ENCODE data around the gene SYT8.

Gene SYT8

DNA sequence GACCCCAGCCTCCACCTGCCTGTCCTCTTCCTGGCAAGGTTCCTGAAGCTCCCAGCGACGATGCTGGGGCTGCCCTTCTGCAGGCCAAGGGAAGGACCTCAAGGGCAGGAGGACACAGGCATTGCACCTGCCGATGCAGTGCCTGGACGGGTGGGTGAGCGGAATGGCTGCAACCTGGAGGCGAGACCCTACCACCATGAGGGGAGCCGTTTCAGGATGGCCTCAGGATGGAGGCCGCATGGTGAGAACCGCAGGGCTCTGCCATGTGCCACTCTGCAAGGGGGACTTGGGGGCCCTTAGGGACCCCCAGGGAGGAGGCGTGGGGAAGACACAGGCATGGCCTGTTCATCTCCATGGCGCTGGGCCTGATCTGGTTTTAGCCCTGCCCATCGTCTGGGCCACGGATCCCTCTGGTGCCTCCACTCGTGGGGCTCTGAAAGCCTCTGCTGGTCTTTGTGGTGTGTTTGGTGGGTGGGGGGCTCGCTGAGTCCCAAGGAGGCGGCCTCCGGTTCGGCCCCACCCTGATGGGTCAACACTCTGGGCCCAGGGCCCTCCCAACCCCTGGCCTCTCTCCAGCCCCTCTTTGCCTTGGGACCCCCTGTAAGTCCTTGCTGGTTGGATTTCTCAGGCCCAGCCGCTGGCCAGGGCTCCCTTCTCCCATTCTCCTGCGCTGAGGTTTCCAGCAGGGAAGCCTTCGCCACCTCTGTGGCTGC, 16.8 kb downstream of the SYT8 start:
- TF ChIP-seq SP2 (tag by site-specific recombination; IDR thresholded peaks at IDR 0.05) (no peak), ZNF202 (tag by site-specific recombination; IDR thresholded peaks at IDR 0.05; ENCODE audit: borderline replicate concordance) (no peak), ZNF140 (tag by site-specific recombination; IDR thresholded peaks at IDR 0.05) (peak; percentile 59; the same call in 1 of the 2 replicates)
- TF ChIP-seq, protein P1, sequence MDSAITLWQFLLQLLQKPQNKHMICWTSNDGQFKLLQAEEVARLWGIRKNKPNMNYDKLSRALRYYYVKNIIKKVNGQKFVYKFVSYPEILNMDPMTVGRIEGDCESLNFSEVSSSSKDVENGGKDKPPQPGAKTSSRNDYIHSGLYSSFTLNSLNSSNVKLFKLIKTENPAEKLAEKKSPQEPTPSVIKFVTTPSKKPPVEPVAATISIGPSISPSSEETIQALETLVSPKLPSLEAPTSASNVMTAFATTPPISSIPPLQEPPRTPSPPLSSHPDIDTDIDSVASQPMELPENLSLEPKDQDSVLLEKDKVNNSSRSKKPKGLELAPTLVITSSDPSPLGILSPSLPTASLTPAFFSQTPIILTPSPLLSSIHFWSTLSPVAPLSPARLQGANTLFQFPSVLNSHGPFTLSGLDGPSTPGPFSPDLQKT (IDR thresholded peaks at IDR 0.05; ENCODE audit: borderline replicate concordance, low read depth, low read length): no peak
- Histone ChIP-seq H3K9me3 (ENCODE audit: control insufficient read depth, insufficient read depth, low read depth, low read length) (no peaks in the 10 kb centered on the region), H3K4me3 (ENCODE audit: low read depth, low read length) (no peak overlapping the region), H3K27ac (ENCODE audit: extremely low read depth, low read depth, low read length) (no peak overlapping the region), H3K4me1 (ENCODE audit: control insufficient read depth, insufficient read depth, low read length) (no peaks in the 10 kb centered on the region), H3K36me3 (ENCODE audit: control insufficient read depth in 2 of 2, insufficient read depth in 1 of 2, low read length in 2 of 2) (no peaks in the 10 kb centered on the region)
- CTCF ChIA-PET: interaction anchor here (1.0 to 5.9 kb wide), 4 partner anchors 24 to 300 kb away, joined by 4 to 35 read pairs (median 6); no protein-coding TSS in a partner anchor
- POLR2A ChIA-PET: no interaction called here

DNA sequence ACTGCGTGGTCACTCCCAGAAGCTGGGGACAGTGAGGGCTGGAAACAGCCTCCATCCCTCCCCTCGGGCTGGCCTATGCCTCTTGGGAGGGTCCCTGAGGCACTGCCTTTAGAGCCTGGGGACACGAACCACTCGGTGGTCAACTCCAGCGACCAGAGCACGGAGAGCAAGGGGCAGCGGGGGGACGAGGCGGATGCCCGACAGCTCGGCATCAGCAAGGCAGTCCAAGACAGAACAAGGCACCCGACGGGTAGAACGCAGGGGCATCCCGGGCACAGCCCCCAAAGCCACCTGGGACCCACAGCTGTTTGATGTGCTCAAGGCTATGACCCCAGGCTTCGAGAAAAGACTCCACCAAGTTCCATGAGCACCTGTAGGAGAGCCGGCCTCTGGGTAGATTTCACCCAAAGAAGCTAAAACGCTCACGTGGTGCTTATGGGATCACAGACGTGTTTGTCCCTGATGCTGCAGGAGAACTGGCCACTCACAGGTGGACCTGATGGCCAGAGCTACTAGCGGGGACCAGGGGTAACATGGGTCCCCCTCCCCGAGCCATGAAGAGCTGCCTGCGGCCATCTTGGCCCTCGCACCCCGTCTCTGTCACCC, 17.6 kb downstream of the SYT8 start:
- Histone ChIP-seq H3K4me1 (ENCODE audit: control insufficient read depth, insufficient read depth, low read length) (no peaks in the 10 kb centered on the region), H3K27ac (ENCODE audit: extremely low read depth, low read depth, low read length) (no peak overlapping the region), H3K4me3 (ENCODE audit: low read depth, low read length) (no peak overlapping the region), H3K36me3 (ENCODE audit: control insufficient read depth in 2 of 2, insufficient read depth in 1 of 2, low read length in 2 of 2) (no peaks in the 10 kb centered on the region), H3K9me3 (ENCODE audit: control insufficient read depth, insufficient read depth, low read depth, low read length) (no peaks in the 10 kb centered on the region)
- TF ChIP-seq ZNF658 (tag by site-specific recombination; IDR thresholded peaks at IDR 0.05): no peak
- TF ChIP-seq ZBTB7A (tag by site-specific recombination; IDR thresholded peaks at IDR 0.05; ENCODE audit: low read depth): no peak
- no peak for TF ChIP-seq SETDB1 (IDR thresholded peaks at IDR 0.05; ENCODE audit: insufficient read length, low read length)
- no peak for TF ChIP-seq ZNF426 (tag by site-specific recombination; IDR thresholded peaks at IDR 0.05)
- no peak for TF ChIP-seq ZNF48 (tag by site-specific recombination; IDR thresholded peaks at IDR 0.05)
- no peak for TF ChIP-seq ZNF266 (tag by site-specific recombination; IDR thresholded peaks at IDR 0.05; ENCODE audit: low read depth)
- TF ChIP-seq ZNF23 (tag by site-specific recombination; IDR thresholded peaks at IDR 0.05; ENCODE audit: borderline replicate concordance): no peak
- no peak for TF ChIP-seq ZNF302 (tag by site-specific recombination; IDR thresholded peaks at IDR 0.05; ENCODE audit: low read depth)
- TF ChIP-seq ZNF623 (tag by site-specific recombination; IDR thresholded peaks at IDR 0.05): no peak
- no peak for TF ChIP-seq GLI4 (tag by site-specific recombination; IDR thresholded peaks at IDR 0.05)
- no peak for TF ChIP-seq ZIC2 (tag by site-specific recombination; IDR thresholded peaks at IDR 0.05)
- TF ChIP-seq, protein P2, sequence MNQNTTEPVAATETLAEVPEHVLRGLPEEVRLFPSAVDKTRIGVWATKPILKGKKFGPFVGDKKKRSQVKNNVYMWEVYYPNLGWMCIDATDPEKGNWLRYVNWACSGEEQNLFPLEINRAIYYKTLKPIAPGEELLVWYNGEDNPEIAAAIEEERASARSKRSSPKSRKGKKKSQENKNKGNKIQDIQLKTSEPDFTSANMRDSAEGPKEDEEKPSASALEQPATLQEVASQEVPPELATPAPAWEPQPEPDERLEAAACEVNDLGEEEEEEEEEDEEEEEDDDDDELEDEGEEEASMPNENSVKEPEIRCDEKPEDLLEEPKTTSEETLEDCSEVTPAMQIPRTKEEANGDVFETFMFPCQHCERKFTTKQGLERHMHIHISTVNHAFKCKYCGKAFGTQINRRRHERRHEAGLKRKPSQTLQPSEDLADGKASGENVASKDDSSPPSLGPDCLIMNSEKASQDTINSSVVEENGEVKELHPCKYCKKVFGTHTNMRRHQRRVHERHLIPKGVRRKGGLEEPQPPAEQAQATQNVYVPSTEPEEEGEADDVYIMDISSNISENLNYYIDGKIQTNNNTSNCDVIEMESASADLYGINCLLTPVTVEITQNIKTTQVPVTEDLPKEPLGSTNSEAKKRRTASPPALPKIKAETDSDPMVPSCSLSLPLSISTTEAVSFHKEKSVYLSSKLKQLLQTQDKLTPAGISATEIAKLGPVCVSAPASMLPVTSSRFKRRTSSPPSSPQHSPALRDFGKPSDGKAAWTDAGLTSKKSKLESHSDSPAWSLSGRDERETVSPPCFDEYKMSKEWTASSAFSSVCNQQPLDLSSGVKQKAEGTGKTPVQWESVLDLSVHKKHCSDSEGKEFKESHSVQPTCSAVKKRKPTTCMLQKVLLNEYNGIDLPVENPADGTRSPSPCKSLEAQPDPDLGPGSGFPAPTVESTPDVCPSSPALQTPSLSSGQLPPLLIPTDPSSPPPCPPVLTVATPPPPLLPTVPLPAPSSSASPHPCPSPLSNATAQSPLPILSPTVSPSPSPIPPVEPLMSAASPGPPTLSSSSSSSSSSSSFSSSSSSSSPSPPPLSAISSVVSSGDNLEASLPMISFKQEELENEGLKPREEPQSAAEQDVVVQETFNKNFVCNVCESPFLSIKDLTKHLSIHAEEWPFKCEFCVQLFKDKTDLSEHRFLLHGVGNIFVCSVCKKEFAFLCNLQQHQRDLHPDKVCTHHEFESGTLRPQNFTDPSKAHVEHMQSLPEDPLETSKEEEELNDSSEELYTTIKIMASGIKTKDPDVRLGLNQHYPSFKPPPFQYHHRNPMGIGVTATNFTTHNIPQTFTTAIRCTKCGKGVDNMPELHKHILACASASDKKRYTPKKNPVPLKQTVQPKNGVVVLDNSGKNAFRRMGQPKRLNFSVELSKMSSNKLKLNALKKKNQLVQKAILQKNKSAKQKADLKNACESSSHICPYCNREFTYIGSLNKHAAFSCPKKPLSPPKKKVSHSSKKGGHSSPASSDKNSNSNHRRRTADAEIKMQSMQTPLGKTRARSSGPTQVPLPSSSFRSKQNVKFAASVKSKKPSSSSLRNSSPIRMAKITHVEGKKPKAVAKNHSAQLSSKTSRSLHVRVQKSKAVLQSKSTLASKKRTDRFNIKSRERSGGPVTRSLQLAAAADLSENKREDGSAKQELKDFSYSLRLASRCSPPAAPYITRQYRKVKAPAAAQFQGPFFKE (tag by site-specific recombination; IDR thresholded peaks at IDR 0.05; ENCODE audit: borderline replicate concordance): no peak
- TF ChIP-seq ZNF169 (tag by site-specific recombination; IDR thresholded peaks at IDR 0.05): no peak
- TF ChIP-seq, protein P3, sequence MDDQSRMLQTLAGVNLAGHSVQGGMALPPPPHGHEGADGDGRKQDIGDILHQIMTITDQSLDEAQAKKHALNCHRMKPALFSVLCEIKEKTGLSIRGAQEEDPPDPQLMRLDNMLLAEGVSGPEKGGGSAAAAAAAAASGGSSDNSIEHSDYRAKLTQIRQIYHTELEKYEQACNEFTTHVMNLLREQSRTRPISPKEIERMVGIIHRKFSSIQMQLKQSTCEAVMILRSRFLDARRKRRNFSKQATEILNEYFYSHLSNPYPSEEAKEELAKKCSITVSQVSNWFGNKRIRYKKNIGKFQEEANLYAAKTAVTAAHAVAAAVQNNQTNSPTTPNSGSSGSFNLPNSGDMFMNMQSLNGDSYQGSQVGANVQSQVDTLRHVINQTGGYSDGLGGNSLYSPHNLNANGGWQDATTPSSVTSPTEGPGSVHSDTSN (CRISPR knock-in tag; IDR thresholded peaks at IDR 0.05): no peak
- TF ChIP-seq, protein P4, sequence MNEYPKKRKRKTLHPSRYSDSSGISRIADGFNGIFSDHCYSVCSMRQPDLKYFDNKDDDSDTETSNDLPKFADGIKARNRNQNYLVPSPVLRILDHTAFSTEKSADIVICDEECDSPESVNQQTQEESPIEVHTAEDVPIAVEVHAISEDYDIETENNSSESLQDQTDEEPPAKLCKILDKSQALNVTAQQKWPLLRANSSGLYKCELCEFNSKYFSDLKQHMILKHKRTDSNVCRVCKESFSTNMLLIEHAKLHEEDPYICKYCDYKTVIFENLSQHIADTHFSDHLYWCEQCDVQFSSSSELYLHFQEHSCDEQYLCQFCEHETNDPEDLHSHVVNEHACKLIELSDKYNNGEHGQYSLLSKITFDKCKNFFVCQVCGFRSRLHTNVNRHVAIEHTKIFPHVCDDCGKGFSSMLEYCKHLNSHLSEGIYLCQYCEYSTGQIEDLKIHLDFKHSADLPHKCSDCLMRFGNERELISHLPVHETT (tag by site-specific recombination; IDR thresholded peaks at IDR 0.05): no peak
- no peak for TF ChIP-seq ZNF561 (tag by site-specific recombination; IDR thresholded peaks at IDR 0.05; ENCODE audit: borderline replicate concordance)
- no peak for TF ChIP-seq ZNF335 (tag by site-specific recombination; conservative IDR thresholded peaks at IDR 0.05)
- ChIA-PET CTCF (interaction anchor here (0.6 to 1.7 kb wide), 3 partner anchors 60 to 299 kb away, joined by 3 to 9 read pairs (median 4); no protein-coding TSS in a partner anchor), POLR2A (no interaction called here)

All from HEK293 (cell line).